NCI-H82 treated with DMSO at 0.1 percent for 48 hours (cell line): Measurements from ENCODE around the gene PHTF1.
A peak's percentile ranks its signal among the peaks of the same experiment; 100 is the strongest.
"Not testable (repeated sequence)": the region's sequence is repeated elsewhere in the genome, so short reads cannot be mapped to it uniquely, and the experiment has no call there.

ENCODE experiments used
- DNase-seq: peaks from one replicate; lab custom pipeline; 2025; ENCODE audit not compliant: unreplicated experiment; lab: John Stamatoyannopoulos, UW

The PHTF1 gene

DNA sequence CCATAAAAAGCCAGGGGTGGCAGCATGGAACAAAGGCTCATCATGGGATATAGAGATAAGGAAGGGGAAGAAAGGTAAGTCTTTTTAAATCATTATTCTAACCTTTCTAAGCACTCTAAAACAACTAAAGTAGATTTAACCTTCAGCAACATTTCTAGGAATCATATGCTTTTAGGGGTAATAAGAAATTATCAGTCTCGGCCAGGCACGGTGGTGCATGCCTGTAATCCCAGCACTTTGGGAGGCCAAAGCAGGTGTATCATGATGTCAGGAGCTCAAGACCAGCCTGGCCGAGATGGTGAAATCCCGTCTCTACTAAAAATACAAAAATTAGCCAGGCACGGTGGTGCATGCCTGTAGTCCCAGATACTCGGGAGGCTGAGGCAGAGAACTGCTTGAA is 20.3 kb upstream of the PHTF1 start:
- DNase-seq, result no peak

DNA sequence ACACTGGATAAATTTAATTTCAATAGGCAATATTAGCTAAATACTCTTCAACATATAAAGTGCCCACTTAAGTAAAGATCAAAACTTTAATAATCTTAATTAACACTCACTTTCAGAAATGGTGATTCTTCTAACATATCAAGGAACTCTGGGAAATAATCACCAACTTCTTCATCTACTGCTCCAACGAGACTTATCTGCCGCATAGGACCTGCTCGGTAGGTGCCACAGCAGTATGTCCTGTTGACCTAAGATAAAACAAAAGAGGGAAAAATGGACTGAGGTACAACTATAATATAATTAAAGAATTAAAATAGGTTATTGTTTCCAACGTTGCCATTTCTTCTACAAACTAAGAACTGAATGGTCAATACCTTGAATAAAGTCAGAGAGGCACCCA is 18.3 kb upstream of the PHTF1 start:
- no peak for DNase-seq

DNA sequence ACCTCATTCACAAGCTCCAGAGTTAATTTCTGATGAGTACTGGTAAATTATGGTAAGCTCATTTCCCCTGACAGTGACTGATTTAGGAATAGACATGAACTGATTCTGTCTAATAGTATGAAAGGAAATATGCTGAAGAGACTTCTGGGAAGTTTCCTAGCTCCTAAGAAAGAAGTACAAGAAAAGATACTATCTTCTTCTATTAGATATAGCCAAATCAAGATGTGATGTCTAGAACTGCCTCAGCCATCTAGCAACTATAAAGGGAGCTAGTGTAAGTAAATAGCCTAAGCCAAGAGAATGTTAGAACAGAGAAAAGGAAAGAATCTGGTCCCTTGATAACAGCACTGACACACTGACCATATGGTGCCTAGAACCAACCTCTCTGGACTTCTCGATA is 10.7 kb upstream of the PHTF1 start:
- DNase-seq, result peak; percentile 74

DNA sequence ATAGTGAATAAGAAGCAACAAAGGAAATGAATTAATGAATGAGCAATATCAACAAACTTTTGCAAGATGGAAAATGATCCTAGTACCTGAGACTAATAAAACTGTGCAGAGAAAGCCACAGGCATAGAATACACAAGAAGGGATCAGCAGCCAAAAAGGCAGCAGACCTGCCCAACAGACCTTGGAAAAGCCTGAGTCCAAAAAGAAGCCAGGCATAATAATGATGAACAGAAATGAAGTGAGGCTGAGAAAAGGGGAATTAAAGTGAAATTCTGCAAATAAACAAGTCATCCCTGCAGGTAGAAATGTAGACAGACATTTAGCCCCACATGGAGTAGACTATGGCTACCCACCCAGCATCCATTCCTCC is 10.3 kb upstream of the PHTF1 start:
- peak; percentile 79 for DNase-seq

DNA sequence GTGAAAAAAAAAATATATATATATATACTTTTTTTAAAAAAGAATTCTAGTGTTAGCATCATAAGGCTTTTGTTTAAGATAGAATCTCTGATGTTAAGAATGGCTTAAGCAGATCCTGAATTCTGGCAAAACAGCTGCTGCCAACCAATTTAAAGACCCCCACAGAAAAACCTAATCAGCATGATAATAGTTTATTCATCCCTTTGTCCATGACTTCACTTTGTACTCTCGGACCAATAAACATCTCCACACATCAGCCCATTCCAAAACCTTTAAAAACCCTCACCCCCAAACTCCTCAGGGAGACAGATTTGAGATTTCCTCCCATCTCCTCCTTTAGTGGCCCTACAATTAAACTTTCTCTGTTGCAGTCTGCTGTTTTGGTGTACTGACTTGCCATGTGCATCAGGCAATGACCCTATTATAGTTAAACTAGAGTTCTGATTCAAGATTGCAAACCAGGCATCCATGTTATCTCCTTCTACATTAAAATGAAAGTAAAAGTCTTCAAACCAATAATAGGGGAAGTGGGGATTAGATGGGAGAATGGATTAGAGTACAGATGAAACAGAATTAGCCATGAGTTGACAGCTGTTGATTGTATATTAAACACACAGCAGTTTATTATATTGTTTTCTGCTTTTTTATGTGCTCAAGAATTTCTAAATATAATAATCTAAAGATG is 9.8 kb upstream of the PHTF1 start:
- peak; percentile 88 for DNase-seq

DNA sequence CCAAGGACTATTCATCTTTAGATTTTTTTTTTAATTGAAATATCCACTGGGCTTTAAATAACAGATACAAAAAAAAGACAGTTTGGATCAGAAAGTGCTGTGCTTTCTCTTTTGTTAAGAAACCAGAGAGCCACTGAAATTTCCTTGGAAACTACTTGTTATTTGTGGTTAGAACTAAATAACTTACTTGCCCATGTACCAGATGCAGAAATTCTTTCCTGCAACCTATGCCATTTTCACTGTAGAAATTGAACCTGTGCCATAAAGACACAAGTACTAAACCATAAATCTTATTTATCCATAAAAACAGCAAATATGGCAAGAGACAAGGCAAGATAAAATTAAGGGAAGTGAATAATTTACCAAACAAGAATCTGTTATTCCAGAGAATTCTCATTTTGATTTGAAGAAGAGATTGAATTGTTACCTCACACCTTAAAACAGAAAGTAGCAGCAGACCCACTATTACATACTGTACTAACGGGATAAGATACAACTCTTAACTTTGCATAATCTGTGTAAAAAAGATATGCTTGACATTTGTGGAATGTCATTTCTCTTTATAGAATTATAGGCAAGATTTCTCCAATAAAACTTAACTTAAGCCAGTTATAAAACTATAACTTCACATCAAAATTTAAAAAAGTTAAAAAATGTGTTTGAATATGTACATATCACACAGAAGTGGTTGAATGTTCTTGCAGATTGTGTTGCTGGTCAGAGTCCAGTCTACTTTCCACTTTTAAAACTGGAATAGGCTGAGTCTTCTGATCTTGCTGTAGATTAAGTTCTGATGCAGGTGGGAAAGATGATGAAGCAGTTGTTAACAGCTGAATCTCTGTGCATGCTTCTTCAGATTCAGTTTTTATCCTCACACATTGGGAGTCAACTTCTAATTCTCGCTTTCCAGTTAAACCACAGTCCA is 6.3 kb upstream of the PHTF1 start:
- no peak for DNase-seq

DNA sequence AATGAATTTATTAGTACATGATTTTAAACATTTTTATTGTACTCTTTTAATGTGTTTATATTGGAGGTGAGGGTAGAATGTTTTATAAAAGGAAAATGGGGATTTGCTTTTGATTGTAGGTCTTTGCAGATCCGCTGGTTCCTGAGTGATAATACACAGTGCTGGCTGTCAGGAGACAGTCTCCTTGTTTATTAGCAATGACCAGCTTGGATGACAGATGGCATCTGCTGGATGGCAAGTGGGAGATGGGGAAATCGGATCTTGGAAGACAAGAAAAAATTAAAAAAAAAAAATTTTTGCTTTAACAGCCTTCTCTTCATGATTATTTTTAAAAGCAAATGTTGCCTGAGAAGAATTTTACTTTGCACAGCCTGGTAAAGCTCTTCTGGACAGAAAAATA is 4.4 kb upstream of the PHTF1 start:
- DNase-seq, result peak; percentile 60

DNA sequence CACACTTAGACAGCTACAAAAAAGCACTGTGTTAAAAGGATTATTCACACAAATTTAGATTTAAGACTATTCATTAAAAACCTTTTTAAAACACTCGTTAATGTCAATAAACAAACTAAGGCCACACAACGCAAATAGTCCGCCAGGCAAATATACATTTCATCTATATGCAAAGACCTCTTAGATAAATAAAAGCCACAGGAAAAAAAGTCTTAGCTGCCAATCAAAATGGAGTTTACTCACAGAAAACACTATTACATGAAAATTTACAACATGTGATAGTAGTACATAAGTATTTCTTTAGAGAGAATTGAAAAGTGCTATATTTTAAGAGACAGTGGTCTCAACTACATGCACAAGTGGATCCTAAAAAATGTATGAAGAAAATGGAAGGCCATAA is 2.7 kb upstream of the PHTF1 start:
- no peak for DNase-seq

DNA sequence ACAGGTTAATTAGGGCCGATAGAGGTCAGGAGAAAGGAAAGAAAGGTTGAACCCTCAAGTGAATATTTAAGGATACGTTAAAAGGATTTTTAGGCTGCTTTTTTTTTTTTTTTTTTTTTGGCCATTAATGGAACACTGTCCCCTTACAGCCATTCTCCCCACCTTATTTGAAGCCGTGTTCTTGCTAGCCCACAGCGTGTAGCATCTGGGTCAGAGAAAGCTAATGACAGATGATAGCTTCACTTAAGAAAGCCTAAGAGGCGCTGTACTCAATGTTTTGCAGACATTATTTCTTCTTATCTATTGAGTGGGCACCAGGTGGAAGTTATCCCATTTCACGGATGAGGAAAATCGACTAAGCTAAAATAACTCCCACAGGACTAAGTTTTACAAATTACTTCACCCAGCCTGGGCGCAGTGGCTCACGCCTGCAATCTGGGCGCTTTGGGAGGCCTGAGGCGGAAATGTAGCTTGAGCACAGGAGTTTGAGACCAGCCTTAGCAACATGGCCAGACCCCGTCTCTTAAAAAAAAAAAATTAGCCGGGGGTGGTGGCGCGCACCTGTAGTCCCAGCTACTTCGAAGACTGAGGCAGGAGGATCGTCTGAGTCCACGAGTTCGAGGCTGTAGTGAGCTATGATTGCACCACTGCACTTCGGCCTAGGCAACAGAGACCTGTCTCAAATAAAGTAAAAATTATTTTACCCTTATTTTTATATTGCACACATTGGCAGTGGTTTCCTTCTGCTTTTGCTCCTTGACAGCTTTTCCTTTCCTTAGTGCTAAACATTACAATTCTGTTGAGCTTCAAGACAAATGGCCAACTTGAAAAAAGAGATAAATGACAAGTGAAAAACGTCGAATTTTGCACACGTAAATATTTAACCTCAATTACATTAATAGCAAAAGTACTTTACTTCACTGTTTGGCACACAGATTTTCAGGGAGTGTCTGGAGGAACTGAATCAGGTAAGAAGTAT is 1.1 kb upstream of the PHTF1 start:
- no peak for DNase-seq

DNA sequence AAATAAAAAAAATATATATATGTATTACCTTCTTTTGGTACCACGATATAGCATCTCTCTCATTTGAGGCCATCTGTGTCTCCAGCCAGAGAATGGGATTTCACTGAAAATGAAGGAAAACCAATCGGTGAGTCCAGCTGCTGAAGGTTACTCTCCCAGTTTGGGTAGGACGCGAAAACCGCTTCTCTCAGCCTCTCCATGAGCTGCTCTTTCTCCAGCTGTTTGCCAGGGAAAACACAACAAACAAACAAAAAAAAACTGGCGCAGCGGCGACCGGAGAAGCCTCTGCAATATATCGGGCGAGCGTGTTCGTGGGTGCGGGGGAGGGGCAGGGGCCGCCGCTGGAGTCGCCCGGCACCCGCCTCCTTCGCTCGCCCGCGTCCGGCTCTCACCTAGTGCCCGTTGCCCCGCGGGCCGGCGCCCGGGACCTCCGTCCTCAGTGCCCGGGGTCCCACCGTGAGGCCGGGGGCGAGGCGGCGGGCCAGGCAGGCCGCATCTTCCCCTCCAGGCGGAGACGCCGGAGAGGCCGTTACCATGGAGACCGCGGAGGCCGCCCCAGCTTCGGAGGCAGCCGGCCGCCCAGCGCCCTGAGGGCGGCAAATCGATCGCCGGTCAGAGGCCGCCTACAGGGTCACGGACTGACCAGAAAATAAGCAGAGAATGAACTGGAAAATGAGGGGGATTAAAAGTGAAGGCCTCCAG is 504 bp downstream of the PHTF1 start:
- no peak for DNase-seq

DNA sequence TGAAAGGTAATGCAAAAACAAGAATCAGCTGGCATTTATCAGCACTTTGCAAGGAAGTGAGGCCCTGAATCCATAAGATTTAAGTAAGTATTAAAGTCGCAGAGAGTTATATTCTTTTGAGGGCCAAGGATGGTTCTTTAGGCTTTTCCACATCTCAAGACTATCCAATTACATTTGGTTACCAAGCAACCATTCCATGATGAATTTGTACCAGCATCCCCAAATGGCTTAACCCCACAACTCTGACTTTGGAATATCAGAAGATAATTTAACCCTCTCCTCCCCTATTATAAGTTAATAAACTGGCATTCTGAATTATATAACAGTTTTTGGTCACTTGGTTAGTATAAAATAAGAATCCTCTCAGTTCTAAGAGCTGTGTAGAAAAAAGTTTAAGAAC is 2.8 kb downstream of the PHTF1 start:
- no peak for DNase-seq

DNA sequence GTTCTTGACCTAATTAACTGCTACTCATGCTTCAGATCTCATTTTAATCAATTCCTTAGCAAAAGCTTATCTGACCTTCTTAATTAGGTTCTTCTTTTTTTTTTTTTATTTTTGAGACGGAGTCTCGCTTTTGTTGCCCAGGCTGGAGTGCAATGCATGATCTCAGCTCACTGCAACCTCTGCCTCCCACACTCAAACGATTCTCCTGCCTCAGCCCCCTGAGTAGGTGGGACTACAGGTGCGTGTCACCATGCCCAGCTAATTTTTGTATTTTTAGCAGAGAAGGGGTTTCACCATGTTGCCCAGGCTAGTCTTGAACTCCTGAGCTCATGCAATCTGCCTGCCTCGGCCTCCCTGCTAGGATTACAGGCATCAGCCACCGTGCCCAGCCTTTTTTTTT is 6.0 kb downstream of the PHTF1 start:
- DNase-seq, result not testable (repeated sequence)

DNA sequence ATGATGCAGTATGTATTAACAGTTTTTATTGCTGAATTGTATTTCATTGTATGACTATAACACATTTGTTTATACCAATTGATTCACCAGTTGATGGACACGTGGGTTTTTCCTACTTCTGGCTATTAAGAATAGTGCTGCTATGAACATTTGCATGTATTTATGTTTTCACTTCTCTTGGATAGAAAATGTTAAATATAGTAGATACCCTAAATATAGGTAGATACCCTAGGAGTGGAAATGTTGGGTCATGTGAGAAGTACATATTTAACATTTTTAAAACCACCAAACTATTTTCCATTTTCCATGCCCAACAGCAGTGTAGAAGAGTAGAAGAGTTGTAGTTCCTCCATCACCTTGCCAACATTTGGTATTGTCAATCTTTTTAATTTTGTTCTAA is 7.8 kb downstream of the PHTF1 start:
- DNase-seq, result no peak

DNA sequence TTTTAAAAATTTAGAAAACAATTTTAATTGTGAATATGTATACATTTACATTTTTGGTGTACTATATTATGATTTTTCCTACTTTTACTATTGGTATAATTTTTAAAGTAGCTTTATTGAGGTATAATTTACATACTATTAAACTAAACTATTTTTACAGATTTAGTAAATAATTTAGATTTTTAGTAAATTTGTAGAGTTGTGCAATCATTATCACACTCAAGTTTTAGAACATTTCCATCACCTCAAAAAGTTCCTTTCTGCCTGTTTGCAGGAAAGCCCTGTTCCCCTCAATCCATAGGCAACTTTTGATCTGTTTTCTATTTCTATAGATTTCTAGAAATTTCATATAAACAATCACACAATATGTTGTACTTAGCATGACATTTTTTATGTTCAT is 8.2 kb downstream of the PHTF1 start:
- DNase-seq, result no peak

DNA sequence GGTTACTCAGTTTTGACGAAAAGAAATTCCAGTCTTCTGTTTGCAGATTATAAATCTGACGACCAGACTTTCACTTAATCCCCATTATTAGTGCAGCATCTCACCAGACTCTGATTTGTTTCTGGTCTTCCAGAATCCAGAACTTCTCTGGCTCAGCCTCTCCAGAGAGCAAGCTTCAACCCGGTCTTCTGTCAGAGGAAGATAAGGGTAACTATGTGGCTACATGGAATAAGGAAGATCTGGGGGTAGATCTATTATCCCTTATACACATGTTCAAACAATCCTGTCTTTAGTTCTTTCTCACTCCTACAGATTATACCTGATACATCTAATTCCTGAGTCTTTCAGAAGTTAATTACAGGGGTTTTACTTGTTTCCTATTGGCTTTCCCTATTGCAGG is 9.9 kb downstream of the PHTF1 start:
- no peak for DNase-seq

DNA sequence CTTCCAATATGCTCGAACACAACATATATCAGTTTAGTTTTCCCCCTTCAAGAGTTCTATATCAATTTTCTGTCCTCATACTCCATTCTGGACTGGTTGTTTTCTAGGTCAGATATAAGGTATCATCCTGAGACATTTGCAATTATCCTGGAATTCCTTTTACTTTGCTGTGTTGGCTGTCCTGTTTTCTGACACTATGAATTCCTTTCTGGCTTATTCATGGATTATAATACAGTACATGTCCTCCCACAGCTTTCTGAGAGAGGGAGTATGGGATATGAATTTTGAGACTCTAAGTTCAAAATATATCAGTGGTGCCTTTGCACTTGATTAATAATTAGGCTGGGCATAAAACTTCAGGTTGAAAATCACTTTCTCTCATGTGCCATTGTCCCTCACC is 11.9 kb downstream of the PHTF1 start:
- DNase-seq, result no peak

DNA sequence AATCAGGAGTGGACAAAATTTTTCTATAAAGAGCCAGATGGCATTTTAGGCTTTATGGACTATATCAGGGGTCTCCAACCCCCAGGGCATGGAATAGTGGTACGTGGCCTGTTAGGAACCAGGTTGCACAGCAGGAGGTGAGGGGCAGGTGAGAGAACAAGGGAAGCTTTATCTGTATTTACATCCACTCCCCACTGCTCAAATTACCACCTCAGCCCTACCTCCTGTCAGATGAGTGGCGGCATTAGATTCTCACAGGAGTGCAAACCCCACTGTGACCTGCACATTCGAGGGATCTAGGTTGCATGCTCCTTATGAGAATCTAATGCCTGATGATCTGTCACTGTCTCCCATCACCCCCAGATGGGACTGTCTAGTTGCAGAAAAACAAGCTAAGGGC is 13.9 kb downstream of the PHTF1 start:
- DNase-seq, result no peak

DNA sequence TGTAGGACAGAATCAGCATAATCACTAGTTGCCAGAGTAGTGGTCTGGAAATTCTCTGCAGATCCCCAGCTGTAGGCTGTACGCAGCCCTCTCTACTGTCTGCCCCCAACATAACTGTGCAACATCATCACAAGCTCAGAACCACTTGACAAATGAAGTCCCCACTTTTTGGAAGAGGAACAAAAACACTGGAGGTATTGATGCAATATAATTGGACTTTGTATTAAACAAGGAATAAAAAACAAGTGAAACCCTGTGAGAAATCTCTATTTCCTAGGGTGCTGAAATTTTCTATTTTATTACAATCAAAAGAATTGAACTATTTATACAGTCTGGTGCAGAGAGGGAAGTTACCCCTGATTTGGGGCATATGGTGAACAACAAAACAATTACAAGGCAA is 15.2 kb downstream of the PHTF1 start:
- DNase-seq, result no peak

DNA sequence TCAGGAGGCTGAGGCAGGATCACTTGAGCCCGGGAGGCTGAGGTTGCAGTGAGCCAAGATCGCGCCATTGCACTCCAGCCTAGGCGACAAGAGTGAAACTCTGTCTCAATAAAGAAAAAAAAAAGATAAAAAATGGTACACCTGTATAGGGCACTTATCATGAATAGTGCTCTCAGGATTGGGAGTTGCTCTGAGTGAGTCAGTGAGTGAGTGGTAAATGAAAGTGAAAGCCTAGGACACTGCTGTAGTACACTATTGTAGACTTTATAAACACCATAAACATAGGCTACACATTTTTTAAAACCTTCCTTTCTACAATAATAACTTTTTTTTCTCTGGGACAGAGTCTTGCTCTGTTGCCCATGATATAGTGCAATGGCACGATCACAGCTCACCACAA is 16.8 kb downstream of the PHTF1 start:
- DNase-seq, result no peak

DNA sequence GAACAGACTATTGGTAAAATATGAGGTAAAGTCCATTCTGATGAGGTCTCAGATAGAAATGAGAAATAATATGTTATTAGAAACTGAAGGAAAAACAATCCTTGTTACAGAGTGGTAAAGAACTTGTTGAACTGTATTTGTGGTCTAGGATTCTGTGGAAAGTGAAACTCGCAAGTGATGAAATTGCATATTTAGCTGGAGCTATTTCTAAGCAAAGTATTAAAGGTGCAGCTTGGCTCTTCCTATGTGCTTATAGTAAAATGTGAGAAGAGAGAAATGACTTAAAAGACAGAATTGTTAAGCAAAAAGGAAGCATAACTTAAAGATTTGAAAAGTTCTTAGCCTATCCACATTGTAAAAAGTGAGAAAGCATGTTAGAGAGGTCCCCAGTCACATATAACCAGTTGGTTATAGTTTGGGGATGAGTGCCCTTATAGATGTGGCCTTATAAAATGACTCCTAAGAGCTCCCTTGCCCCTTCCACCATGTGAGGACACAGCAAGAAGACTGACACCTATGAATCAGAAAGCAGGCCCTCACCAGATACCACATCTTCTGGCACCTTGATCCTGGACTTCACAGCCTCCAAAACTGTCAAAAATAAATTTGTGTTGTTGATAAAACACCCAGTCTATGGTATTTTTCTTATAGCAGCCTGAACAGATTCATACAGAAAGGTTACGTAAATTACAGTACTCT is 24.8 kb downstream of the PHTF1 start:
- DNase-seq, result no peak
